KOPT-K1 (cell line): ENCODE results near the gene KRTAP4-12.
"Not testable (repeated sequence)": the region's sequence is repeated elsewhere in the genome, so short reads cannot be mapped to it uniquely, and the experiment has no call there.

Experiments
- H3K27ac ChIP-seq: fragments of 200-600 bp; sonication (generic); 2 replicates; pipeline ENCODE4 v1.5.1; 2016; ENCODE audit warnings: antibody characterized with exemption, mild to moderate bottlenecking, low read depth, low read length; ENCODE audit not compliant: poor library complexity, severe bottlenecking
- H3K36me3 ChIP-seq: fragments of 200-600 bp; sonication (generic); 2 replicates; pipeline ENCODE4 v1.5.1; 2017; ENCODE audit warnings: antibody characterized with exemption, mild to moderate bottlenecking, low read length, moderate library complexity; ENCODE audit not compliant: insufficient read depth
- H3K9me3 ChIP-seq: fragments of 200-600 bp; sonication (generic); 2 replicates; pipeline ENCODE4 v1.5.1; 2017; ENCODE audit warnings: antibody characterized with exemption, low read length, mild to moderate bottlenecking; ENCODE audit not compliant: insufficient read depth, poor library complexity, severe bottlenecking

Gene KRTAP4-12

GRCh38 chr17:41123991-41124371, at the start of gene KRTAP4-12:
TSS of gene KRTAP4-12 (minus strand) at chr17:41124182. CDS start at chr17:41124122, 60 bp downstream.
- not testable (repeated sequence) for H3K9me3 ChIP-seq, H3K36me3 ChIP-seq, H3K27ac ChIP-seq

- no peaks in the 10 kb centered on the region for H3K36me3 ChIP-seq
- no peak overlapping the region for H3K27ac ChIP-seq
- no peaks in the 10 kb centered on the region for H3K9me3 ChIP-seq
These were observed 47.9 kb upstream of the KRTAP4-12 start for GRCh38 chr17:41171886-41172285.

GRCh38 chr17:41168121-41168520, 44.1 kb upstream of the KRTAP4-12 start, which contains the start of gene KRTAP4-3:
TSS of gene KRTAP4-3 (minus strand) at chr17:41168221. CDS start at chr17:41168172, 49 bp downstream.
- no peak within 1 kb of the TSS for H3K27ac ChIP-seq
- no peaks in the 10 kb centered on the region for H3K36me3 ChIP-seq

GRCh38 chr17:41167561-41167960, 43.6 kb upstream of the KRTAP4-12 start:
- Histone ChIP-seq H3K9me3 (no peaks in the 10 kb centered on the region), H3K36me3 (no peaks in the 10 kb centered on the region), H3K27ac (no peak overlapping the region)

More at GRCh38 chr17:41168121-41168520, 44.1 kb upstream of the KRTAP4-12 start, which contains the start of gene KRTAP4-3:
- no peaks in the 10 kb centered on the region for H3K9me3 ChIP-seq

GRCh38 chr17:41163828-41164227, 39.8 kb upstream of the KRTAP4-12 start:
- Histone ChIP-seq H3K9me3 (no peaks in the 10 kb centered on the region), H3K36me3 (no peaks in the 10 kb centered on the region), H3K27ac (no peak overlapping the region)

GRCh38 chr17:41160648-41161047, 36.7 kb upstream of the KRTAP4-12 start, which contains the start of gene KRTAP4-4:
TSS of gene KRTAP4-4 (minus strand) at chr17:41160748. CDS start at chr17:41160691, 57 bp downstream.
- Histone ChIP-seq H3K36me3 (no peaks in the 10 kb centered on the region), H3K27ac (no peak within 1 kb of the TSS), H3K9me3 (no peaks in the 10 kb centered on the region)

- H3K36me3 ChIP-seq, H3K9me3 ChIP-seq, H3K27ac ChIP-seq: not testable (repeated sequence)
These were observed 36.2 kb upstream of the KRTAP4-12 start for GRCh38 chr17:41160190-41160589.

GRCh38 chr17:41153856-41154255, 29.9 kb upstream of the KRTAP4-12 start:
- Histone ChIP-seq H3K9me3 (no peaks in the 10 kb centered on the region), H3K36me3 (no peaks in the 10 kb centered on the region), H3K27ac (no peak overlapping the region)

GRCh38 chr17:41151525-41151924, 27.5 kb upstream of the KRTAP4-12 start:
- no peaks in the 10 kb centered on the region for H3K9me3 ChIP-seq
- no peak overlapping the region for H3K27ac ChIP-seq
- no peaks in the 10 kb centered on the region for H3K36me3 ChIP-seq

GRCh38 chr17:41150026-41150425, 26.0 kb upstream of the KRTAP4-12 start:
- Histone ChIP-seq H3K27ac (no peak overlapping the region), H3K9me3 (no peaks in the 10 kb centered on the region), H3K36me3 (no peaks in the 10 kb centered on the region)

- H3K9me3 ChIP-seq: no peaks in the 10 kb centered on the region
- no peaks in the 10 kb centered on the region for H3K36me3 ChIP-seq
- H3K27ac ChIP-seq: no peak within 1 kb of the TSS
These were observed 25.6 kb upstream of the KRTAP4-12 start, which contains the start of gene KRTAP4-5 for GRCh38 chr17:41149652-41149985. TSS of gene KRTAP4-5 (minus strand) at chr17:41149825. CDS start at chr17:41149767, 58 bp downstream.

GRCh38 chr17:41148971-41149651, 25.1 kb upstream of the KRTAP4-12 start:
- not testable (repeated sequence) for H3K27ac ChIP-seq, H3K9me3 ChIP-seq, H3K36me3 ChIP-seq

GRCh38 chr17:41147531-41148204, 23.7 kb upstream of the KRTAP4-12 start:
- Histone ChIP-seq H3K27ac (no peak overlapping the region), H3K9me3 (peaks cover 14% of the 10 kb centered on the region), H3K36me3 (no peaks in the 10 kb centered on the region)

GRCh38 chr17:41145261-41145660, 21.3 kb upstream of the KRTAP4-12 start:
- Histone ChIP-seq H3K9me3 (peaks cover 27% of the 10 kb centered on the region), H3K27ac (no peak overlapping the region), H3K36me3 (no peaks in the 10 kb centered on the region)

GRCh38 chr17:41144846-41145245, 20.9 kb upstream of the KRTAP4-12 start:
- H3K9me3 ChIP-seq: peaks cover 31% of the 10 kb centered on the region
- no peak overlapping the region for H3K27ac ChIP-seq
- no peaks in the 10 kb centered on the region for H3K36me3 ChIP-seq

- H3K27ac ChIP-seq: no peak overlapping the region
- peaks cover 34% of the 10 kb centered on the region for H3K9me3 ChIP-seq
- H3K36me3 ChIP-seq: no peaks in the 10 kb centered on the region
These were observed 17.4 kb upstream of the KRTAP4-12 start for GRCh38 chr17:41141361-41141760.
